ENCODE data around the gene CEACAM16. TPM values are rescaled to one million over a fixed set of nuclear protein-coding genes. Genes with fewer than 3 reads are reported as not detected.

Gene CEACAM16
- total and polyA plus RNA-seq, 10 of the 15 experiments (the other 5 are each of a cell fraction or from before 2014, with no cell fraction given): not detected

DNA sequence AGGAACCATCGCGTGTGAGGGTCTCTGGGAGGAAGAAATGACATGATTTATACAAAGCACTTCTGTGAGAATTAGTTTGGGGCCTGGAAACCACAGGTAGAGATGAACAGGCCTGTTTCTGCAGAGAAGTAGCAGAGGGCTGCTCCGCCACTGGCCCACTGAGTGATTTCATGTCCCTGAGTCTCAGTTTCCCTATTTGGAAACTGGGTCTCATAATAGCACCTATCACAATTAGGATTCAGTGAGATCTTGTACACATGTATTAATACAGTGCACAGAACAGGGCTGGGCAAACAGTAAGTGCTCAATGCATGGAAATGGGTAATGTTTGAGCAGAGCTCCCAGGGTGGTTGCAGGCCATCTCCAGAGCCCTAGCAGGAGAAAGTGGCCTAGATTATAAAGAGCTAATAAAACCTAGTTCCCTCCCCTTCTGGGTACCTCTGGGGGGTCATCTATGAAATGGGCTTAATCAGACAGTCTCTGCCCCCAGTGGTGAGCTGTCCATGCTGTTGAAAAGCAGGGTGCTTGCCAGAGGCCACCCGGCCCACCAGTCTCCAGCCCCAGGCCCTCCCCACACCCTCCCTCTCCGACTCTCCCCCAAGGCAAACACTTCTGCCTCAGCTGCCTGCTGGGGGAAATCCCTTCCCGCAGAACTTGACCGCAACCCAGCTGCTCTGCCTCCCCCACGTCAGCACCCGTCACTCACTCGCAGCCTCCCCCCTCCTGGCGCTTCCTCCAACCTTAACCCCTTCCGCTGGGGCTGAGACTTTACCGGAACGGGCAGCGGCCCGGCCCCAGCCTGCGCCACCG lies 54.1 kb downstream of the CEACAM16 start (continued):
- TF ChIP-seq, protein P1, sequence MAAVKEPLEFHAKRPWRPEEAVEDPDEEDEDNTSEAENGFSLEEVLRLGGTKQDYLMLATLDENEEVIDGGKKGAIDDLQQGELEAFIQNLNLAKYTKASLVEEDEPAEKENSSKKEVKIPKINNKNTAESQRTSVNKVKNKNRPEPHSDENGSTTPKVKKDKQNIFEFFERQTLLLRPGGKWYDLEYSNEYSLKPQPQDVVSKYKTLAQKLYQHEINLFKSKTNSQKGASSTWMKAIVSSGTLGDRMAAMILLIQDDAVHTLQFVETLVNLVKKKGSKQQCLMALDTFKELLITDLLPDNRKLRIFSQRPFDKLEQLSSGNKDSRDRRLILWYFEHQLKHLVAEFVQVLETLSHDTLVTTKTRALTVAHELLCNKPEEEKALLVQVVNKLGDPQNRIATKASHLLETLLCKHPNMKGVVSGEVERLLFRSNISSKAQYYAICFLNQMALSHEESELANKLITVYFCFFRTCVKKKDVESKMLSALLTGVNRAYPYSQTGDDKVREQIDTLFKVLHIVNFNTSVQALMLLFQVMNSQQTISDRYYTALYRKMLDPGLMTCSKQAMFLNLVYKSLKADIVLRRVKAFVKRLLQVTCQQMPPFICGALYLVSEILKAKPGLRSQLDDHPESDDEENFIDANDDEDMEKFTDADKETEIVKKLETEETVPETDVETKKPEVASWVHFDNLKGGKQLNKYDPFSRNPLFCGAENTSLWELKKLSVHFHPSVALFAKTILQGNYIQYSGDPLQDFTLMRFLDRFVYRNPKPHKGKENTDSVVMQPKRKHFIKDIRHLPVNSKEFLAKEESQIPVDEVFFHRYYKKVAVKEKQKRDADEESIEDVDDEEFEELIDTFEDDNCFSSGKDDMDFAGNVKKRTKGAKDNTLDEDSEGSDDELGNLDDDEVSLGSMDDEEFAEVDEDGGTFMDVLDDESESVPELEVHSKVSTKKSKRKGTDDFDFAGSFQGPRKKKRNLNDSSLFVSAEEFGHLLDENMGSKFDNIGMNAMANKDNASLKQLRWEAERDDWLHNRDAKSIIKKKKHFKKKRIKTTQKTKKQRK (IDR thresholded peaks at IDR 0.05; ENCODE audit: low read depth, low read length): no peak
- peak; percentile 78 for TF ChIP-seq SMARCA5 (IDR thresholded peaks at IDR 0.05)
- TF ChIP-seq TCF3 (IDR thresholded peaks at IDR 0.05; ENCODE audit: borderline replicate concordance, insufficient read depth, low read depth, low read length): peak; percentile 100
- no peak for TF ChIP-seq NFYB (IDR thresholded peaks at IDR 0.05; ENCODE audit: insufficient read depth, low read depth, low read length)
- TF ChIP-seq STAT3 (IDR thresholded peaks at IDR 0.05; ENCODE audit: low read depth, low read length): 0 out of 2 replicates have a peak, but pooled peaks have one; percentile 48
- peak; percentile 82 for TF ChIP-seq MXI1 (IDR thresholded peaks at IDR 0.05; ENCODE audit: low read depth, low read length)
- 0 out of 2 replicates have a peak, but pooled peaks have one; percentile 66 for TF ChIP-seq RCOR1 (conservative IDR thresholded peaks at IDR 0.05; ENCODE audit: low read depth, low read length)
- TF ChIP-seq, protein P2, sequence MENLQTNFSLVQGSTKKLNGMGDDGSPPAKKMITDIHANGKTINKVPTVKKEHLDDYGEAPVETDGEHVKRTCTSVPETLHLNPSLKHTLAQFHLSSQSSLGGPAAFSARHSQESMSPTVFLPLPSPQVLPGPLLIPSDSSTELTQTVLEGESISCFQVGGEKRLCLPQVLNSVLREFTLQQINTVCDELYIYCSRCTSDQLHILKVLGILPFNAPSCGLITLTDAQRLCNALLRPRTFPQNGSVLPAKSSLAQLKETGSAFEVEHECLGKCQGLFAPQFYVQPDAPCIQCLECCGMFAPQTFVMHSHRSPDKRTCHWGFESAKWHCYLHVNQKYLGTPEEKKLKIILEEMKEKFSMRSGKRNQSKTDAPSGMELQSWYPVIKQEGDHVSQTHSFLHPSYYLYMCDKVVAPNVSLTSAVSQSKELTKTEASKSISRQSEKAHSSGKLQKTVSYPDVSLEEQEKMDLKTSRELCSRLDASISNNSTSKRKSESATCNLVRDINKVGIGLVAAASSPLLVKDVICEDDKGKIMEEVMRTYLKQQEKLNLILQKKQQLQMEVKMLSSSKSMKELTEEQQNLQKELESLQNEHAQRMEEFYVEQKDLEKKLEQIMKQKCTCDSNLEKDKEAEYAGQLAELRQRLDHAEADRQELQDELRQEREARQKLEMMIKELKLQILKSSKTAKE (IDR thresholded peaks at IDR 0.05; ENCODE audit: low read depth, poor library complexity, severe bottlenecking): peak; percentile 76
- peak; percentile 90 for TF ChIP-seq ATF7 (IDR thresholded peaks at IDR 0.05; ENCODE audit: low read depth)
- TF ChIP-seq NRF1 (conservative IDR thresholded peaks at IDR 0.05; ENCODE audit: low read depth, low read length): no peak
- peak; percentile 93 for TF ChIP-seq DPF2 (IDR thresholded peaks at IDR 0.05)
- TF ChIP-seq, protein P3, sequence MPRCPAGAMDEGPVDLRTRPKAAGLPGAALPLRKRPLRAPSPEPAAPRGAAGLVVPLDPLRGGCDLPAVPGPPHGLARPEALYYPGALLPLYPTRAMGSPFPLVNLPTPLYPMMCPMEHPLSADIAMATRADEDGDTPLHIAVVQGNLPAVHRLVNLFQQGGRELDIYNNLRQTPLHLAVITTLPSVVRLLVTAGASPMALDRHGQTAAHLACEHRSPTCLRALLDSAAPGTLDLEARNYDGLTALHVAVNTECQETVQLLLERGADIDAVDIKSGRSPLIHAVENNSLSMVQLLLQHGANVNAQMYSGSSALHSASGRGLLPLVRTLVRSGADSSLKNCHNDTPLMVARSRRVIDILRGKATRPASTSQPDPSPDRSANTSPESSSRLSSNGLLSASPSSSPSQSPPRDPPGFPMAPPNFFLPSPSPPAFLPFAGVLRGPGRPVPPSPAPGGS (IDR thresholded peaks at IDR 0.05; ENCODE audit: borderline replicate concordance, insufficient read depth, low read depth, low read length, poor library complexity, severe bottlenecking): peak; percentile 99
- TF ChIP-seq SMC3 (IDR thresholded peaks at IDR 0.05; ENCODE audit: borderline replicate concordance, low read length): no peak; the same call in 1 of the 2 replicates
- TF ChIP-seq POLR2A (IDR thresholded peaks at IDR 0.05; ENCODE audit: low read depth, low read length): peak; percentile 81
- no peak for TF ChIP-seq EZH2 (IDR thresholded peaks at IDR 0.05; ENCODE audit: borderline replicate concordance, control insufficient read depth, low read depth, low read length)
- TF ChIP-seq MYC (IDR thresholded peaks at IDR 0.05; ENCODE audit: insufficient read depth, insufficient read length, insufficient replicate concordance, low read length, severe bottlenecking): no peak
- TF ChIP-seq, protein P4, sequence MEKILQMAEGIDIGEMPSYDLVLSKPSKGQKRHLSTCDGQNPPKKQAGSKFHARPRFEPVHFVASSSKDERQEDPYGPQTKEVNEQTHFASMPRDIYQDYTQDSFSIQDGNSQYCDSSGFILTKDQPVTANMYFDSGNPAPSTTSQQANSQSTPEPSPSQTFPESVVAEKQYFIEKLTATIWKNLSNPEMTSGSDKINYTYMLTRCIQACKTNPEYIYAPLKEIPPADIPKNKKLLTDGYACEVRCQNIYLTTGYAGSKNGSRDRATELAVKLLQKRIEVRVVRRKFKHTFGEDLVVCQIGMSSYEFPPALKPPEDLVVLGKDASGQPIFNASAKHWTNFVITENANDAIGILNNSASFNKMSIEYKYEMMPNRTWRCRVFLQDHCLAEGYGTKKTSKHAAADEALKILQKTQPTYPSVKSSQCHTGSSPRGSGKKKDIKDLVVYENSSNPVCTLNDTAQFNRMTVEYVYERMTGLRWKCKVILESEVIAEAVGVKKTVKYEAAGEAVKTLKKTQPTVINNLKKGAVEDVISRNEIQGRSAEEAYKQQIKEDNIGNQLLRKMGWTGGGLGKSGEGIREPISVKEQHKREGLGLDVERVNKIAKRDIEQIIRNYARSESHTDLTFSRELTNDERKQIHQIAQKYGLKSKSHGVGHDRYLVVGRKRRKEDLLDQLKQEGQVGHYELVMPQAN (conservative IDR thresholded peaks at IDR 0.05): no peak; the same call in 1 of the 2 replicates
- peak in 1 of 2 experiments; percentile 91; a peak in 2 of 4 replicates for TF ChIP-seq ETV6 (conservative IDR thresholded peaks at IDR 0.05 in 1 of 2, IDR thresholded peaks at IDR 0.05 in 1 of 2; ENCODE audit: borderline replicate concordance in 1 of 2, low read depth in 1 of 2)
- TF ChIP-seq ZBED1 (IDR thresholded peaks at IDR 0.05; ENCODE audit: borderline replicate concordance): peak; percentile 43; the same call in 1 of the 2 replicates
- TF ChIP-seq GABPA (IDR thresholded peaks at IDR 0.05; ENCODE audit: low read depth): peak; percentile 78; the same call in 1 of the 2 replicates

Measured in GM12878 (cell line).